Measurements from ENCODE around the gene TCF19. TPM values are rescaled to one million over a fixed set of nuclear protein-coding genes. Genes with fewer than 3 reads are reported as not detected.
"Not testable (repeated sequence)": the region's sequence is repeated elsewhere in the genome, so short reads cannot be mapped to it uniquely, and the experiment has no call there.

The TCF19 gene
- polyA plus RNA-seq, 3 donors, result 14.9 to 21.0 (median 17.4) TPM

- DNase-seq (ENCODE audit: extremely low read depth in 1 of 11, low read depth in 9 of 11, low spot score in 4 of 11), result no peak
Observed at GRCh38 chr6:31194061-31194834, 35.9 kb downstream of the TCF19 start.

- DNase-seq (ENCODE audit: extremely low read depth in 1 of 11, low read depth in 9 of 11, low spot score in 4 of 11), result not testable (repeated sequence)
Observed at GRCh38 chr6:31195308-31195979, 37.1 kb downstream of the TCF19 start.

GRCh38 chr6:31196251-31197022 is 38.0 kb downstream of the TCF19 start:
- not testable (repeated sequence) for DNase-seq (ENCODE audit: extremely low read depth in 1 of 11, low read depth in 9 of 11, low spot score in 4 of 11)

- peak in 10 of 11 donors; percentile 41 to 70 (median 66) for DNase-seq (ENCODE audit: extremely low read depth in 1 of 11, low read depth in 9 of 11, low spot score in 4 of 11)
Observed at GRCh38 chr6:31197559-31198305, 39.3 kb downstream of the TCF19 start.

GRCh38 chr6:31199105-31199452 is 40.7 kb downstream of the TCF19 start:
- DNase-seq (ENCODE audit: extremely low read depth in 1 of 11, low read depth in 9 of 11, low spot score in 4 of 11), result not testable (repeated sequence)

GRCh38 chr6:31202259-31203166 is 44.1 kb downstream of the TCF19 start:
- DNase-seq (ENCODE audit: extremely low read depth in 1 of 11, low read depth in 9 of 11, low spot score in 4 of 11), result no peak

GRCh38 chr6:31203345-31203979 is 45.1 kb downstream of the TCF19 start:
- DNase-seq (ENCODE audit: extremely low read depth in 1 of 11, low read depth in 9 of 11, low spot score in 4 of 11), result no peak

GRCh38 chr6:31204751-31205145 is 46.4 kb downstream of the TCF19 start:
- DNase-seq (ENCODE audit: extremely low read depth in 1 of 11, low read depth in 9 of 11, low spot score in 4 of 11), result no peak

GRCh38 chr6:31205638-31206037 is 47.2 kb downstream of the TCF19 start:
- no peak for DNase-seq (ENCODE audit: extremely low read depth in 1 of 11, low read depth in 9 of 11, low spot score in 4 of 11)

- DNase-seq (ENCODE audit: extremely low read depth in 1 of 11, low read depth in 9 of 11, low spot score in 4 of 11), result no peak
Observed at GRCh38 chr6:31208506-31208905, 50.1 kb downstream of the TCF19 start.

GRCh38 chr6:31209137-31209536 is 50.7 kb downstream of the TCF19 start:
- no peak for DNase-seq (ENCODE audit: extremely low read depth in 1 of 11, low read depth in 9 of 11, low spot score in 4 of 11)

- no peak for DNase-seq (ENCODE audit: extremely low read depth in 1 of 11, low read depth in 9 of 11, low spot score in 4 of 11)
Observed at GRCh38 chr6:31210123-31210522, 51.7 kb downstream of the TCF19 start.

- no peak for DNase-seq (ENCODE audit: extremely low read depth in 1 of 11, low read depth in 9 of 11, low spot score in 4 of 11)
Observed at GRCh38 chr6:31210741-31211532, 52.5 kb downstream of the TCF19 start.
